GM12801 (cell line): ENCODE data around the gene GNRH2.

ENCODE experiments used
- TF ChIP-seq, protein P1 (sequence below): IDR thresholded peaks from one replicate; pipeline ENCODE4 v1.5.1; 2011; ENCODE audit warnings: control low read depth; ENCODE audit not compliant: insufficient read length; ENCODE audit errors: extremely low read depth

Gene GNRH2

GRCh38 chr20:3032624-3033023, 10.8 kb upstream of the GNRH2 start:
- TF ChIP-seq, protein P1, sequence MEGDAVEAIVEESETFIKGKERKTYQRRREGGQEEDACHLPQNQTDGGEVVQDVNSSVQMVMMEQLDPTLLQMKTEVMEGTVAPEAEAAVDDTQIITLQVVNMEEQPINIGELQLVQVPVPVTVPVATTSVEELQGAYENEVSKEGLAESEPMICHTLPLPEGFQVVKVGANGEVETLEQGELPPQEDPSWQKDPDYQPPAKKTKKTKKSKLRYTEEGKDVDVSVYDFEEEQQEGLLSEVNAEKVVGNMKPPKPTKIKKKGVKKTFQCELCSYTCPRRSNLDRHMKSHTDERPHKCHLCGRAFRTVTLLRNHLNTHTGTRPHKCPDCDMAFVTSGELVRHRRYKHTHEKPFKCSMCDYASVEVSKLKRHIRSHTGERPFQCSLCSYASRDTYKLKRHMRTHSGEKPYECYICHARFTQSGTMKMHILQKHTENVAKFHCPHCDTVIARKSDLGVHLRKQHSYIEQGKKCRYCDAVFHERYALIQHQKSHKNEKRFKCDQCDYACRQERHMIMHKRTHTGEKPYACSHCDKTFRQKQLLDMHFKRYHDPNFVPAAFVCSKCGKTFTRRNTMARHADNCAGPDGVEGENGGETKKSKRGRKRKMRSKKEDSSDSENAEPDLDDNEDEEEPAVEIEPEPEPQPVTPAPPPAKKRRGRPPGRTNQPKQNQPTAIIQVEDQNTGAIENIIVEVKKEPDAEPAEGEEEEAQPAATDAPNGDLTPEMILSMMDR = no peak

DNA sequence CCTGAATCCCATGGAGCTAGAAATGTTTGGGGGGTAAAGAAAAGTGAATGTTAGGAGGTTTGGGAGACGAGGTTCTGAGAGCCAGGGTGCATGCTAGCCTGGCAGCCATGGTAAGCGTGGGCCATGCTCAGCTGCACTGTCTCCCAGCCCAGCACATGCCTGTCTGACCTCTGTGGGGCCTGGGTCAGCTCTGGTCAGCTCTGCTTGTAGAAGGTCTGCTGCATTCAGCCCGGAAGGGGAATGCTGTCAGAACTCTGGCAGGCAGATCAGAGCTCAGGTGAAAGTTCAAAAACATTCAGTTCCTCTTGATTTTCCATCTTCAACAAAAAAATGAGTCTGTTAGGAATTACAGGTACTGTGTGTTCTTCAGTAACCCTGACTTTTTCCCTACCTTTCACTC, 5.8 kb upstream of the GNRH2 start:
- TF ChIP-seq, protein P1 = no peak

DNA sequence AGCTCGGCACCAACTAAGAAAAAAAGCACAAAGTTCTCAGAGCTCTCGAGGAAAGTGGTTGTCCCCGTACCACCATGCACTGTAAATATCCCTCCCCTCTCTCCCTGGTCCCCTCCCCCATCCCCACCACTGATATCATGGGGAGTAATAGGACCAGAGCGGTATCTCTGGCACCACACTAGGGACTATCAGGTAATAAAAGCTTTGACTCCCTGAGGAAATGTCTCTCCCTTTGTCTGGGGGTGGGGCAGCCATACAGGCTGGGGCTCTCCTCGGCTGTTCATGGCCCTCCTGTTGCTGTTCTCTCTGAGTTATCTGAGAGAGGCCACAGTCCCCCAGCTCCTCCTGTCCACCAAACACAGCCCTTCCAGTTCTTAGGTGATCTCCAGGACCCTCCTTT, 5.0 kb upstream of the GNRH2 start:
- TF ChIP-seq, protein P1 = no peak

DNA sequence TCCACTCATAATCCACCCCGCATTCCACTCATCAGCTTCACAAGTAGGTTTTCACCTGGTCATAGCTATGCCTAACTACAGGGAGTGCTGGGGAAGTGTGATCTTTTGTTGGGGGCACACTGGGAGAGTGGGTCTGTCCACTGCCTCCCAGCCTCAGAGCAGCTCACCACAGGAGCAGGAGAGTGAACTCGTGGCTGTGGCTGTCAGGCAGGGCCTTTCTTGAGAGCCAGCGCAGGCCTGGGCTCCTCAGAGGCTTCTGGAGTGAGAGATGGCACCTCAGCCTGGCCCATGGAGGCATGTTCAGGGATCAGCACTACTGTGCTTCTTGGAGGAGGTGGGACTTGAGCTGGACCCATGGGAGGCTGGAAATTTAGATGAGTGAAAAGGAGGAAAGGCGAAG, 4.0 kb upstream of the GNRH2 start:
- TF ChIP-seq, protein P1 = no peak

DNA sequence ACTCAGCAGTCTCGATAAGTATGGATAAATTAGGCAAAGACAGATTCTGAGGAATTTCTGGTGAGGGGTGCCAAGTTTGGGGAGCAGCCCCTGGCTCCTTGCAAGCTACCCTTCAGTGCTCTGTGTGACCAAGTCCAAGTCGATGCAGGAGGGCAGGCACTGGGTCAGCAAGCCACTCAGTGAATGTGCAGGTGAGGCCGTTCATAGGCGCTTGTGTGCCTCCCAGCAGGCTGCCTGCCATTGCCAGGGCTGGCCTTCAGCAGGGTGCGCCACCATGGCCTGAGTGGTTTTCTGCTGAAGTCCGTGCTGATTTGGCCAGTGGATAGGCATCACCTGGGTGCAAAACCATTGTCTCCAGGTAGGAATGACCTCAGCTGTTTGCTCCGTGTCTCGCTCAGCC, 3.3 kb upstream of the GNRH2 start:
- TF ChIP-seq, protein P1 = no peak

DNA sequence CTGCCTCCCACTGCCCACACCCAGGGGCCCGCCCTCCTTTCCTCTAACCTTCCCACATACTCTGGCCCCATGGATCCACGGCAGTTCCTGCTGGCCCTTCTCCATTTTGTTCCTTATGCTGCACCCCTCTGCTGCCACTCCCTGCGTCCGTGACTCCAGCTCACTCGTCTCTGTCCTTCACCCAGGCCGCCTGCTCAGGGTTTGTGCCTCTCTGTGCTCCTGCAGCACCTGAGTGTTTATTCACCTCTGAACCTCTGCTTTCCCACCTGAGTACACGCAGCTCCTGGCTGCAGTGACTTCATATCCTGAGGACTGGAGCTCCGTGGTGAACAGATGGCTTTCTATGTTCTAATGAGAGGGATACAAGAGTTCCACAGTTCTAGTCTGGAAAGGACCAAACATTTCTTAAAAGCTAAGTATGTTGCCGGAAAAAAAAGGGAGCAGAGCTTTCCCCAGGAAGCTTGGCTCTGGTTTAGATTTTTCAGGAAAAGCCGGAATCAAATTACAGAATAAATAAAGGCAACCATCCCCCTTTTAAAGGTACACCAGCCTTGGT, 1.5 kb upstream of the GNRH2 start:
- TF ChIP-seq, protein P1 = no peak

GRCh38 chr20:3042625-3043024, 797 bp upstream of the GNRH2 start:
- TF ChIP-seq, protein P1 = no peak
